HG02610 (cell line): Measurements from ENCODE around the gene CST5.
"Not testable (repeated sequence)": the region's sequence is repeated elsewhere in the genome, so short reads cannot be mapped to it uniquely, and the experiment has no call there.

Source experiments
- ATAC-seq: cut with Tn5 transposase; IDR thresholded peaks from one replicate; pipeline ENCODE4 v1.9.1; 2021; ENCODE audit warnings: mild to moderate bottlenecking, moderate library complexity; ENCODE audit not compliant: unreplicated experiment

CST5 gene

DNA sequence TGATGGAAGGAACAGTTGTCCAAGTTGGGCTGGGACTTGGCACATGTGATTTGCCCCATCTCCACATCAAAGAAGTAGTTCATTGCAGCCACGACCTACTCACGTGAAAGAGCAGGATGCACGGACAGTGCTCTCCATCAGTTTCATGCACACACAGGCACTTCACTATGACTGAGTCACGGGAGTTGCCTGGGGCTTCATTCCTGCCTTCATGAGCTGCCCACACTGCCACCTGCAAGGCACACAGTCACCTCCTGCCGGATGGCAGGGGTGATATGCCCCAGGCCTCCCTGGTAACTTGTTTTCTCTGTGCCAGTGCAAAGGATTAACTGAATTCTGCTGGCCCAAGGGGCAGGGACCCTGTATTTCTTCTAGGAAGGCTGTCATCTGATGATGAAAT is 22.8 kb downstream of the CST5 start:
- ATAC-seq, result no peak

- ATAC-seq, result no peak
Measured at GRCh38 chr20:23856226-23856625, 23.3 kb downstream of the CST5 start.

- ATAC-seq, result no peak
Measured at GRCh38 chr20:23841693-23842092, 37.9 kb downstream of the CST5 start.

DNA sequence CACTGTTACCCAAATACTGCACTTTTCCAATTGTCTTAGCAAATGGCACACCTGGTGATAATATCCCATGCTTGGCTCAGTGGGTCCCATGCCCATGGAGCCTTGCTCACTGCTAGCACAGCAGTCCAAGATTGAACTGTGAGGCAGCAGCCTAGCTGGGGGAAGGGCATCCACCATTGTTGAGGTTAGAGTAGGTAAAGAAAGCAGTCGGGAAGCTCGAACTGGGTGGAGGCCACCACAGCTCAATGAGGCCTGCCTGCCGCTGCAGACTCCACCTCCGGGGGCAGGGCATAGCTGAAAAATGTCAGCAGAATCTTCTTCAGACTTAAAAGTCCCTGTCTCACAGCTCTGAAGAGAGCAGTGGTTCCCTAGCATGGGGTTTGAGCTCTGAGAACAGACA is 43.8 kb downstream of the CST5 start:
- ATAC-seq, result no peak

- ATAC-seq, result no peak
Measured at GRCh38 chr20:23832775-23833513, 46.6 kb downstream of the CST5 start.

GRCh38 chr20:23831961-23832360 is 47.6 kb downstream of the CST5 start:
- ATAC-seq, result not testable (repeated sequence)

GRCh38 chr20:23826541-23827021 is 53.0 kb downstream of the CST5 start, which contains the start of gene CST2:
Gene CST2 (minus strand): TSS chr20:23826729. CDS start chr20:23826660, 69 bp downstream.
- ATAC-seq, result no peak
